Esophagus squamous epithelium (tissue), 4 donors: Measurements from ENCODE around the gene LHPP.

Experiments
- CTCF ChIP-seq, 6 experiments: fragments of 450-650 bp in 4 of 6; fragments of 200-600 bp in 2 of 6; sonication (generic) in 2 of 6; IDR thresholded peaks; one replicate each; pipeline ENCODE4 v1.5.1; 2016 to 2019; ENCODE audit warnings: antibody characterized with exemption in 6 of 6, mild to moderate bottlenecking in 4 of 6, moderate library complexity in 4 of 6
- POLR2A ChIP-seq, 4 donors: fragments of 450-650 bp; IDR thresholded peaks; one replicate each; pipeline ENCODE4 v1.6.1; 2017; ENCODE audit warnings: antibody characterized with exemption in 4 of 4, mild to moderate bottlenecking in 4 of 4, moderate library complexity in 3 of 4

GRCh38 chr10:124647421-124648130 is 186.0 kb downstream of the LHPP start:
- TF ChIP-seq CTCF (IDR thresholded peaks at IDR 0.05) (peak in 5 of 6 experiments; percentile 38 to 63 (median 44)), POLR2A (IDR thresholded peaks at IDR 0.05) (peak in 1 of 4 donors; percentile 28)
